ENCODE measurements around the gene CLEC4G.

CLEC4G gene

DNA sequence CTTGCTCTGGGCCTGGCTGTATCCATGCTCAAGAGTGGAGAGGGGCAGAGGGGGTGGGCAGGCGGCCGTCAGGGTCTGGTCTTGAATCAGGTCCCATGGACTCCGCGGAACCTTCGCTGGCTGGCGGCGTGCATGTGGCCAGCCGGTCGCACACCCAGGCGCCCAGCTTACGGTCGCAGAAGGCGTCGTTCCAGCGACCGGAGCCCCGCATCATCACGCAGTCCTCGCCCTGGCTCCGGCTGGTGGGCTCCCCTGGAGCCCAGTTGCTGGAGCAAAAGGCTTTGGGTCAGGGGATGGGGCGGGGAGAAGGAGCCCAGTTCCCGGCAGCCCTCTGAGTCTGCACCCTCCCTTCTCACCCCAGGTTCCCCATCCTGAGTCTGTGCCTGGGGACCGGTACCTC is 42.7 kb downstream of the CLEC4G start:
- H3K9me3 ChIP-seq (ENCODE audit: insufficient read depth, low read length) = no peaks in the 10 kb centered on the region
- no peaks in the 10 kb centered on the region for H3K36me3 ChIP-seq (ENCODE audit: low read length)
- H3K27me3 ChIP-seq (ENCODE audit: low read length) = no peaks in the 10 kb centered on the region
- no peaks in the 10 kb centered on the region for H3F3A ChIP-seq (ENCODE audit: insufficient read depth)
- no peak overlapping the region for H3K4me2 ChIP-seq (ENCODE audit: low read depth, low read length, poor library complexity, severe bottlenecking)
- H3K79me2 ChIP-seq (ENCODE audit: insufficient read depth, low read length) = no peaks in the 10 kb centered on the region
- no peak overlapping the region for H3K4me3 ChIP-seq (ENCODE audit: insufficient read depth, low read length, poor library complexity, severe bottlenecking)
- no peak overlapping the region for H3K27ac ChIP-seq (ENCODE audit: low read depth, low read length)
- TF ChIP-seq, protein P1, sequence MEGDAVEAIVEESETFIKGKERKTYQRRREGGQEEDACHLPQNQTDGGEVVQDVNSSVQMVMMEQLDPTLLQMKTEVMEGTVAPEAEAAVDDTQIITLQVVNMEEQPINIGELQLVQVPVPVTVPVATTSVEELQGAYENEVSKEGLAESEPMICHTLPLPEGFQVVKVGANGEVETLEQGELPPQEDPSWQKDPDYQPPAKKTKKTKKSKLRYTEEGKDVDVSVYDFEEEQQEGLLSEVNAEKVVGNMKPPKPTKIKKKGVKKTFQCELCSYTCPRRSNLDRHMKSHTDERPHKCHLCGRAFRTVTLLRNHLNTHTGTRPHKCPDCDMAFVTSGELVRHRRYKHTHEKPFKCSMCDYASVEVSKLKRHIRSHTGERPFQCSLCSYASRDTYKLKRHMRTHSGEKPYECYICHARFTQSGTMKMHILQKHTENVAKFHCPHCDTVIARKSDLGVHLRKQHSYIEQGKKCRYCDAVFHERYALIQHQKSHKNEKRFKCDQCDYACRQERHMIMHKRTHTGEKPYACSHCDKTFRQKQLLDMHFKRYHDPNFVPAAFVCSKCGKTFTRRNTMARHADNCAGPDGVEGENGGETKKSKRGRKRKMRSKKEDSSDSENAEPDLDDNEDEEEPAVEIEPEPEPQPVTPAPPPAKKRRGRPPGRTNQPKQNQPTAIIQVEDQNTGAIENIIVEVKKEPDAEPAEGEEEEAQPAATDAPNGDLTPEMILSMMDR (IDR thresholded peaks at IDR 0.05; ENCODE audit: insufficient read depth, low read length, poor library complexity, severe bottlenecking) = no peak
- TF ChIP-seq EZH2phosphoT487 (conservative IDR thresholded peaks at IDR 0.05; ENCODE audit: low read length) = no peak
- no peak overlapping the region for H2AFZ ChIP-seq (ENCODE audit: low read depth, low read length, severe bottlenecking)
- no peaks in the 10 kb centered on the region; the same call in 1 of the 2 replicates for H4K20me1 ChIP-seq (ENCODE audit: low read depth, low read length)
- no peak overlapping the region for H3K9ac ChIP-seq (ENCODE audit: low read length)
- H3K9me2 ChIP-seq (replicated peaks; ENCODE audit: insufficient read depth, low read length) = no peaks in the 10 kb centered on the region

DNA sequence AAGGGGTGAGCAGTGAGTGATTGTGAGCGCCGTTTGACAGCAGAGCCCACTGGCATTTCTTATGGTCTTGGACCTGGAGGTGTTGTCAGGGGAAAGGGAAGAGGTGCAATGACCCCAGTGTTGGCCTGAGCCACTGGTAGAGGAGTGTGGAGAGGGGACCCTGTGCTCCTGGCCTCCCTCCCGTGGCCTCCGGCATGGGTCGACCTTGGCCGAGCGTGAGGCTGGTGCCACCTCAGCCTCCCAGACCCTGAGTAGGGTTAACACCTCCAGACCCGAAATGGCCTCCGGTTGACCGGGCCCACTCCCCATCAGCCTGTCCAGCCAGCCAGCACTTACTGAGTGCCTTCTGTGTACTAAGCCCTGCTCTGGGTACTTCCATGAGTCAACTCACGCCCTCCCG is 44.7 kb downstream of the CLEC4G start:
- no peak overlapping the region for H3K27ac ChIP-seq (ENCODE audit: low read depth, low read length)
- no peak overlapping the region for H3K9ac ChIP-seq (ENCODE audit: low read length)
- H3K4me3 ChIP-seq (ENCODE audit: insufficient read depth, low read length, poor library complexity, severe bottlenecking) = no peak overlapping the region
- H3K9me3 ChIP-seq (ENCODE audit: insufficient read depth, low read length) = no peaks in the 10 kb centered on the region
- no peak overlapping the region for H3K4me2 ChIP-seq (ENCODE audit: low read depth, low read length, poor library complexity, severe bottlenecking)
- no peaks in the 10 kb centered on the region for H3F3A ChIP-seq (ENCODE audit: insufficient read depth)
- H2AFZ ChIP-seq (ENCODE audit: low read depth, low read length, severe bottlenecking) = no peak overlapping the region
- no peaks in the 10 kb centered on the region for H3K27me3 ChIP-seq (ENCODE audit: low read length)
- TF ChIP-seq, protein P1 (IDR thresholded peaks at IDR 0.05; ENCODE audit: insufficient read depth, low read length, poor library complexity, severe bottlenecking) = no peak
- TF ChIP-seq EZH2phosphoT487 (conservative IDR thresholded peaks at IDR 0.05; ENCODE audit: low read length) = no peak
- H3K36me3 ChIP-seq (ENCODE audit: low read length) = no peaks in the 10 kb centered on the region
- H4K20me1 ChIP-seq (ENCODE audit: low read depth, low read length) = no peaks in the 10 kb centered on the region; the same call in 1 of the 2 replicates
- no peaks in the 10 kb centered on the region for H3K79me2 ChIP-seq (ENCODE audit: insufficient read depth, low read length)
- no peaks in the 10 kb centered on the region for H3K9me2 ChIP-seq (replicated peaks; ENCODE audit: insufficient read depth, low read length)

DNA sequence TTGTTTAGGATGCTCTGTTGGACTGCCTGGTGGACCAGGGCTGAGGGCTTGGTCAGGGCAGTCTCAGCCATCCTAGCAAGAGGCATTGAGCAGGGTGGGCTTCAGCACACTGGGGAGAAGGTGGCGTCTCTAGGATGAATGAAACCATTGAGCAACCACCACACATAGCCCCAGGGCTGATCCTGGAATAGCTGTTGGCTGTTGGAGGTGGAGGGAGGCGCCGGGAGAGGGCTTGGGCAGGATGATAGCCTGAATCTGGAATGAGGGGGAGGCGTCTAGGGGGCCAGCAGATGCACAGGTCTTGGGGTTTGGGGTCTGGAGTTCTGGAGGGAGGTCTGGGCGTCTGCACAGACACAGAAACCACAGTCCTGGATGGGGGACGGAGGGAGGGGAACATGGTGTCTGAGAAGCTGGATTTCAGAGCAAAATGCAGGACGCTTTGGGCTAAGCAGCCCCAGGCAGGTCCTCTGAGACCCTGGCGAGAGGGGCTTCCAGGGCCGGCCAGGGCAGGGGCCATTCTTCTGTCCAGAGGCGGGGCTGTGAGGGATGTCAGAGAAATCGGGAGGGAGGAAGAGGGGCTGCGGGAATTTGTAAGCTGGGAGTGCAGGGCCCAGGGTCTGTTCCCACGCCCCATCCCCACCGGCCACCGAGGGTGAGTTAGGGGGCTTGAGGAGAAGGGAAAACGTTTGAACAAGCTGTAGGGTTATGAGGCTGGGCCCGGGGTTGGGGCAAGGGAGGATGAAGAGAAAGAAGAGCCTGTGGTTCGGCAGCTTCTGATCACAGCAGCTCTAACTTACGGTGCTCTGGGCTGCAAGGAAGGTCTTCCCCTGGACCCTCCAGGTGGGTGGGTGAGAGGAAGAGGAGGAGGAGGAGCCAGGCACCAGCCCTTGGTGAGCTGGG is 46.1 kb downstream of the CLEC4G start:
- Histone ChIP-seq H3K4me2 (ENCODE audit: low read depth, low read length, poor library complexity, severe bottlenecking) (no peak overlapping the region), H3K9ac (ENCODE audit: low read length) (no peak overlapping the region), H3K9me2 (replicated peaks; ENCODE audit: insufficient read depth, low read length) (no peaks in the 10 kb centered on the region), H3K9me3 (ENCODE audit: insufficient read depth, low read length) (no peaks in the 10 kb centered on the region), H2AFZ (ENCODE audit: low read depth, low read length, severe bottlenecking) (no peak overlapping the region), H3K36me3 (ENCODE audit: low read length) (no peaks in the 10 kb centered on the region), H3K4me3 (ENCODE audit: insufficient read depth, low read length, poor library complexity, severe bottlenecking) (no peak overlapping the region), H4K20me1 (ENCODE audit: low read depth, low read length) (no peaks in the 10 kb centered on the region; the same call in 1 of the 2 replicates), H3K79me2 (ENCODE audit: insufficient read depth, low read length) (0 out of 2 replicates have a peak, but pooled peaks cover 5% of the 10 kb centered on the region), H3K27ac (ENCODE audit: low read depth, low read length) (no peak overlapping the region), H3F3A (ENCODE audit: insufficient read depth) (no peaks in the 10 kb centered on the region), H3K27me3 (ENCODE audit: low read length) (no peaks in the 10 kb centered on the region)
- no peak for TF ChIP-seq EZH2phosphoT487 (conservative IDR thresholded peaks at IDR 0.05; ENCODE audit: low read length)
- TF ChIP-seq, protein P1 (IDR thresholded peaks at IDR 0.05; ENCODE audit: insufficient read depth, low read length, poor library complexity, severe bottlenecking) = no peak

All from SU-DHL-6 (cell line).